ENCODE data around the gene RFLNA.

RFLNA gene

DNA sequence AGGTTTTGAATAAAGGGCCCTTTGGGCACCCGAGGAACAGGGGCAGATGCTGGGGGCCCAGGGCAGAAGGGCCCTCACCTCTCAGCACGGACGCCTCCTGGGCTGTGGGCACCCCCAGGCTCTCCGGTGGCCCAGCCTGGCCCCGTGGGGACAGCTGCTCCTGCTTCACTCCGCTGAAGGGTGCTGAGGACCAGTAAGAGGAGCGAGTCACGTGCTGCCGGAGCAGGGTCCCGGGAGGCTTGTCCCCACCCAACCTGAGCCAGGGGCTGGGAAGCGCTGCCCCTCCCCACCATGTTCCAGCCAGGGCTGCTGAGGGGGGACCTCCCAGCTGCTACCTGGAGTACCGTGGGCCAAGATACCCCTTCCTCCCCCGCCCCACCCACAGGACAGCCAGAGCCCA is 59.5 kb downstream of the RFLNA start:
- DNase-seq: no peak

GRCh38 chr12:124356221-124356620 is 61.3 kb downstream of the RFLNA start:
- no peak for DNase-seq

DNA sequence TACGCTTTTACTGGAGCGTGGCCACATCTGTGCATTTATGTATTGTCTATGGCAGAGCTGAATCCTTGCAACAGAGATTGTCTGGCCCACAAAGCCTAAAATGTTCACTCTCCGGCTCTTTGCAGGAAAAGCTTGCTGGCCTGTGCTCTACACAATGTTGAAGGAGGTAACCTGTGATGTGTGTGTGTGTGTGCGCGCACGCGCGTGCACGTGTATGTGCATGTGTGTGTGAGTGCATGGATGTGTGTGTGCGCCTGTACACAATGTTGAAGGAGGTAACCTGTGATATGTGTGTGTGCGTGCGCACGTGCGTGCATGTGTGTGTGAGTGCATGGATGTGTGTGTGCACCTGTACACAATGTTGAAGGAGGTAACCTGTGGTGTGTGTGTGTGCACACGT is 62.7 kb downstream of the RFLNA start:
- DNase-seq: no peak

DNA sequence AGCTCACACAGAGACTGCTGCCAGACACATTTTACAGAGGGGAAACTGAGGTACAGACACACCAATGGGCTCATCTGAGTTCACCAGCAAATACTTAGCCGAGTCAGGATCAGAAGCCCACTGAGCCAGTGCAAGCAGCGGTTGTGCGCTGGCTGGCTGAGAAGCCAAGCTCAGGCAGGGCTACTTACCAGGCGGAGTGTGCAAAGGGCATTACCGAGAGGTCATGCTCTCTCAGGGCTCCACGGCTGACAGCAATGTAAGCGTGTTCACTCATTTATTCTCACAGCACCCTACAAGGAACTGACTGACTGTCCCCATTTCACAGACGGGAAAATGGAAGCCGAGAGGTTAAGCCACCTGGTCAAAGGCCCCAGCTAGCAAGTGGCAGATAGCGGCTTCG is 63.7 kb downstream of the RFLNA start:
- DNase-seq: no peak

GRCh38 chr12:124359671-124360581 is 65.0 kb downstream of the RFLNA start:
- peak in 53 of 58 donors; percentile 20 to 90 (median 63) for DNase-seq

- DNase-seq: no peak
Observed at GRCh38 chr12:124361074-124361970, 66.4 kb downstream of the RFLNA start.

GRCh38 chr12:124361996-124362395 is 67.1 kb downstream of the RFLNA start:
- DNase-seq: no peak

DNA sequence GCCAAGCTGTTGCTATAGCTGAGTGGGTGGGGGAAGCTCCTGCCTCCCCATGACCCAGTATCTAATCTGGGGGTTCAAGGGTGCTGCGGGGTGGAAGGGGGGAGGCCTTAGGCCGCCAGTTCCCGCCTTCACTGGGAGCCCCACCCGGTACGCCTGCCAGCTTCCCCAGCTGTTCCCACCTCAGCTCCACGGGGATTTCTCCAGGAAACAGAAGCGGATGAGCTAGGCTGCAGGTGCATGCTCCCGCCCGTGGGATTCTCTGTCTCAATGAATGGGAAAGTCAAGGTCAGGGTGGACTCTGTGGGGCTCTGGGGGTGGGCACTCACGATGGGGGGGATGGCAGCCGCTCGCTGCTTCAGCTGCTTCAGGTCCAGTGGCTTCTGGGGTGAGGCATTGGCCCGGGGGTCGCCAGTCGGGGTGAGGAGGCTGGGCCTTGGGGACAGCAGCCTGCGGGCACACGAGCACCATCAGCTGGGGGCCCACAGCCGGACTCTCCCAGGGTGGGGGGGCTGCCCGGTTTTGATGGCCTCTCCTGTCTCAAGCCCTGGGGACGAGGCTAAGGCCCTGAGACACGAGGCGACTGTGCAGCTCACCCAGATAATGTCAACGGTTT is 68.6 kb downstream of the RFLNA start:
- no peak for DNase-seq

DNA sequence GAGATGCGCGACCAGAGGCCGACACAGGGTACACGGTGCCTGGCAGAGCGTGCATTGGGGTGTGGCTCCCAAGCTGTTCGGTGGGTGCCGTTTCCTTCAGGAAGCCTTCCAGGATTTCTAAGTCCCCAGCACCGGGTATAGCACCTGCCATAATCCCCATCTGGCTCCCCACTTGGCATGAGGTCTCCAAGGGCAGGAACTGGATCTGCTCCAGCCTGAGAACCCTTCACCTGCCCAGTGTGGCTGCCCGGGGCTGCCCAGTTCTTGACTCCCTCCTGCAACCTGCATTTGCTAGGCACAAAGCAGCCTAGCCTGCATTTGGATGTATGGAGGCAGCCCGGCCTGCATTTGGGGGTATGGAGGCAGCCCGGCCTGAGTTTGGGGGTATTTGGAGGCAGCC is 69.7 kb downstream of the RFLNA start:
- no peak for DNase-seq

All from anterior cingulate cortex (tissue), 58 donors.